NCI-H2029 treated with DMSO at 0.1 percent for 48 hours (cell line): ENCODE measurements around the gene PDE11A.
A peak's percentile ranks its signal among the peaks of the same experiment; 100 is the strongest.

Experiments
- DNase-seq: peaks from one replicate; lab custom pipeline; 2025; lab: John Stamatoyannopoulos, UW

Gene PDE11A

GRCh38 chr2:177923323-177923722, 149.3 kb downstream of the PDE11A start:
- no peak for DNase-seq

GRCh38 chr2:177921726-177922125, 150.9 kb downstream of the PDE11A start:
- DNase-seq = no peak

GRCh38 chr2:177917169-177917568, 155.4 kb downstream of the PDE11A start:
- no peak for DNase-seq

- no peak for DNase-seq
Observed at GRCh38 chr2:177916342-177916741, 156.2 kb downstream of the PDE11A start.

GRCh38 chr2:177914247-177914646, 158.3 kb downstream of the PDE11A start:
- DNase-seq = no peak

GRCh38 chr2:177909962-177910361, 162.6 kb downstream of the PDE11A start:
- DNase-seq = no peak

GRCh38 chr2:177908824-177909223, 163.8 kb downstream of the PDE11A start:
- no peak for DNase-seq

- no peak for DNase-seq
Observed at GRCh38 chr2:177908182-177908581, 164.4 kb downstream of the PDE11A start.

GRCh38 chr2:177906041-177906718, 166.4 kb downstream of the PDE11A start:
- peak; percentile 66 for DNase-seq

GRCh38 chr2:177905640-177906039, 166.9 kb downstream of the PDE11A start:
- no peak for DNase-seq

- no peak for DNase-seq
Observed at GRCh38 chr2:177902395-177903163, 170.0 kb downstream of the PDE11A start.

- DNase-seq = no peak
Observed at GRCh38 chr2:177900082-177900481, 172.5 kb downstream of the PDE11A start.

GRCh38 chr2:177897278-177897677, 175.3 kb downstream of the PDE11A start:
- no peak for DNase-seq

GRCh38 chr2:177896587-177896986, 176.0 kb downstream of the PDE11A start:
- no peak for DNase-seq

GRCh38 chr2:177894546-177894945, 178.0 kb downstream of the PDE11A start:
- no peak for DNase-seq

GRCh38 chr2:177893880-177894279, 178.7 kb downstream of the PDE11A start:
- DNase-seq = no peak

GRCh38 chr2:177891533-177891932, 181.0 kb downstream of the PDE11A start:
- no peak for DNase-seq

GRCh38 chr2:177889818-177890460, 182.6 kb downstream of the PDE11A start:
- no peak for DNase-seq

GRCh38 chr2:177888581-177888980, 184.0 kb downstream of the PDE11A start:
- DNase-seq = peak; percentile 86

GRCh38 chr2:177887722-177888121, 184.9 kb downstream of the PDE11A start:
- no peak for DNase-seq

- no peak for DNase-seq
Observed at GRCh38 chr2:177886824-177887223, 185.8 kb downstream of the PDE11A start.

GRCh38 chr2:177885828-177886466, 186.6 kb downstream of the PDE11A start:
- no peak for DNase-seq

GRCh38 chr2:177883177-177883576, 189.4 kb downstream of the PDE11A start:
- DNase-seq = no peak
